ENCODE data around the gene IL2RA. TPM values are rescaled to one million over a fixed set of nuclear protein-coding genes. Genes with fewer than 3 reads are reported as not detected.

The IL2RA gene
- total and polyA plus RNA-seq, 12 donors: 0.14 to 57.9 (median 3.1) TPM; not detected in 1

DNA sequence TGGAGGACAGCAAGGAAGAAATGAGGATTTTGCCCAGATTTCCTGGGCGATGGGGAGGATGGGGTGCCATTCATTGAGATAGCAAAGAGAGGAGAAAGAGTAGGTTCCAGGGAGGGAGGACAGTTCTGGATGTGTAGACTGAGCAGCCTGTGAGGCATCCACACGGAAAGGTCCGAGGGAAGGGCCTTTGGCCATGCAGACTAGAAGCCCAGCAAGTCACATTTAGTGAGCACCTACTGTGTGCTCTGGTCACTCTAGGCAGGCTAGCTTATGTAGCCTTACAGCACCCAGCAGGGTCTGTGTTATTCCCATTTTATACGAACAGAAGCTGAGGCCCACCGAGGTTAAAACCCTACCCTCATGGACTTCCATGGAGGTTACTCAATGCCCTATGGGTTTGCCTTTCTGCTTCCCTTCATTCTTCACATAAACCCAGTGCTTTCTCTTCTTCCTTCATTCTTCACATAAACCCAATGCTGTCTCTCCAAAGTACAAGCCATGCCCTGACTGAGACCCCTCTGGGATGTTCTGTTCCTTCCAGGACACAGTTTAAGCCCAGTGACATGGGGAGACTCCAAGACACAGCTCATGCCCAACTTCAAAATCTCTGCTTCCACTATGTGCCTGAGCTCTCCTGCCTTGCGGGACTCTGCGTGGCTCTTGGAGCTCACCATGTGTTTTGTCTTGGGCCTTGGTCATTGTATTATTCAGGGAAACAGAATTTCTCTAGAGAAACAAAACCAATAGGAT, 13.7 kb downstream of the IL2RA start:
- Histone ChIP-seq H3K36me3 (replicated peaks in 1 of 2) (no peaks in the 10 kb centered on the region), H3K4me1 (replicated peaks in 1 of 2) (peaks cover 5 to 12% of the 10 kb centered on the region in 2 donors), H3K4me3 (no peak overlapping the region), H3K27ac (no peak overlapping the region), H3K27me3 (no peaks in the 10 kb centered on the region), H3K9me3 (replicated peaks in 1 of 3) (no peaks in the 10 kb centered on the region)
- no peak for DNase-seq
- intact Hi-C loops (cut with DNase I): no loop called here
- WGBS, 4 donors: 89 to 94% (median 92%) methylated on average over 7 of the region's 7 CpGs
- TF ChIP-seq, protein P1, sequence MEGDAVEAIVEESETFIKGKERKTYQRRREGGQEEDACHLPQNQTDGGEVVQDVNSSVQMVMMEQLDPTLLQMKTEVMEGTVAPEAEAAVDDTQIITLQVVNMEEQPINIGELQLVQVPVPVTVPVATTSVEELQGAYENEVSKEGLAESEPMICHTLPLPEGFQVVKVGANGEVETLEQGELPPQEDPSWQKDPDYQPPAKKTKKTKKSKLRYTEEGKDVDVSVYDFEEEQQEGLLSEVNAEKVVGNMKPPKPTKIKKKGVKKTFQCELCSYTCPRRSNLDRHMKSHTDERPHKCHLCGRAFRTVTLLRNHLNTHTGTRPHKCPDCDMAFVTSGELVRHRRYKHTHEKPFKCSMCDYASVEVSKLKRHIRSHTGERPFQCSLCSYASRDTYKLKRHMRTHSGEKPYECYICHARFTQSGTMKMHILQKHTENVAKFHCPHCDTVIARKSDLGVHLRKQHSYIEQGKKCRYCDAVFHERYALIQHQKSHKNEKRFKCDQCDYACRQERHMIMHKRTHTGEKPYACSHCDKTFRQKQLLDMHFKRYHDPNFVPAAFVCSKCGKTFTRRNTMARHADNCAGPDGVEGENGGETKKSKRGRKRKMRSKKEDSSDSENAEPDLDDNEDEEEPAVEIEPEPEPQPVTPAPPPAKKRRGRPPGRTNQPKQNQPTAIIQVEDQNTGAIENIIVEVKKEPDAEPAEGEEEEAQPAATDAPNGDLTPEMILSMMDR (IDR thresholded peaks at IDR 0.05): no peak
- TF ChIP-seq POLR2A (IDR thresholded peaks at IDR 0.05): no peak

DNA sequence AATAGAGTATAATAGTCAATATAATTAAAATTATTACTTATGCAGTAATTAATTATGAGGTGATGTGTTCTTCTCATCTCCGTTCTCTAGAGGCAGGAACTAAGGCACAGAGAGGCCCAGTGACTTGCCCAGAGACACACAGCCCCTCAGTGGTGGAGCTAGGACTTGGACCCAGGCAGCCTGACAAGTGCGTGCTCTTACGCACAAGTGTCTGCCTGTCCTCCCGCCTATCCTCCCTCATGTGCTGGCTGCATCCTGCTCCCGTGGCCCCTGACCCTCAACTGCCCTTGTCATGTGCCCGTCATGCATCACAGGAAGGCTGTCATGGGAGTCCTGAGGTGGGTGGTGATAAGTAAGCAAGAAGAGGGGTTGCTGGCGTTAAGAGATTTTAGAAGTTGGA, 14.3 kb downstream of the IL2RA start:
- no peaks in the 10 kb centered on the region for H3K36me3 ChIP-seq (replicated peaks in 1 of 2)
- H3K4me3 ChIP-seq: no peak overlapping the region
- 82 to 87% (median 85%) methylated on average over 7 of the region's 7 CpGs for WGBS, 4 donors
- no peaks in the 10 kb centered on the region for H3K9me3 ChIP-seq (replicated peaks in 1 of 3)
- no peak overlapping the region for H3K27ac ChIP-seq
- DNase-seq: peak in 1 of 7 donors; percentile 39
- no peaks in the 10 kb centered on the region for H3K27me3 ChIP-seq
- H3K4me1 ChIP-seq (replicated peaks in 1 of 2): peaks cover 3 to 12% of the 10 kb centered on the region in 2 donors
- intact Hi-C loops (cut with DNase I): no loop called here
- no peak for TF ChIP-seq POLR2A (IDR thresholded peaks at IDR 0.05)
- TF ChIP-seq, protein P1 (IDR thresholded peaks at IDR 0.05): no peak

DNA sequence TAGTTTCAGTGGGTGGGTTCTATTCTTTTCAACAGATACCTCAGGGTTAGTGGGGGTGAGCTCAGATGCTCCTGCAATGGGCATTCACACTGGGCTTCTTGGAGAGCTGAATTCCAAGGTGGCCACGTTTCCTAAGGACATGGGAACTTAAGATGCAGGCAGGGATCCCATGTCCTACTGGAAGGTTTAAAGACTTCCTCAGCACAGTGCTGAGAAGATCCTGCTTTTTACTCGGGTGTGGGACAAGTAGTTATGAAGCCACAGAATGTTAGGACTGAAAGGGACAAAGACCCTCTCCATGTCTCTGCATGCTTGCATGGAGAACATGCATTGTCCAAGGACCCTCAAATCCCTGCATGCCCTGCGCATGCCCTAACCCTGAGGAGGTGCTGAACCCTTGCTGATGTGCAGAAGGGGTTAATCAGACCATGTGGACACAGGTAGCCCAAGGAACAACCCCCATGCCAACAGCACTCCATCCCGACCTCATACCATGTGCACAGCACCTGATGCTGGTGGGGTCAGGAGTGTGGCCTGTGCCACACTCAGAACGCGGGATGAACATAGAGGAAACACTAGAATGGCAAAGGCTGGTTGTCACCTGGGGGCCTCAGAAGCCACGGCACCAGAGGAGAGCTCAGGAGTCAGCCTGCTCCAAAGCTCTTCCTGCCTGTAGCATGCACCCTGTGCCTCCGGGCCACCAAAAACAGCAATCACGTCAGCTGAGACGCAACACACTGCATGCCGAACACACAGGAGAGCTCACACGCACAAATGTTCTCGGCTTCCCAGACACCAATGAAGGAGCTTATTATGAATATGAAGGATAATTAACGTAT, 15.2 kb downstream of the IL2RA start:
- no peaks in the 10 kb centered on the region for H3K9me3 ChIP-seq (replicated peaks in 1 of 3)
- H3K4me3 ChIP-seq: no peak overlapping the region
- intact Hi-C loops (cut with DNase I): no loop called here
- 78 to 80% (median 79%) methylated on average over 13 to 14 of the region's 14 CpGs for WGBS, 4 donors
- DNase-seq: peak in 1 of 7 donors; percentile 24
- no peaks in the 10 kb centered on the region for H3K36me3 ChIP-seq (replicated peaks in 1 of 2)
- no peak for TF ChIP-seq POLR2A (IDR thresholded peaks at IDR 0.05)
- TF ChIP-seq, protein P1 (IDR thresholded peaks at IDR 0.05): no peak
- no peak overlapping the region for H3K27ac ChIP-seq
- H3K27me3 ChIP-seq: no peaks in the 10 kb centered on the region
- peaks cover 0 to 12% of the 10 kb centered on the region in 2 donors for H3K4me1 ChIP-seq (replicated peaks in 1 of 2)
